ENCODE measurements around the gene DMRT2. TPM values are rescaled to one million over a fixed set of nuclear protein-coding genes. Genes with fewer than 3 reads are reported as not detected.

DMRT2 gene
- total and polyA plus RNA-seq, 2 of the 13 experiments (the other 11 are each of a cell fraction or from before 2014, with no cell fraction given), result not detected

DNA sequence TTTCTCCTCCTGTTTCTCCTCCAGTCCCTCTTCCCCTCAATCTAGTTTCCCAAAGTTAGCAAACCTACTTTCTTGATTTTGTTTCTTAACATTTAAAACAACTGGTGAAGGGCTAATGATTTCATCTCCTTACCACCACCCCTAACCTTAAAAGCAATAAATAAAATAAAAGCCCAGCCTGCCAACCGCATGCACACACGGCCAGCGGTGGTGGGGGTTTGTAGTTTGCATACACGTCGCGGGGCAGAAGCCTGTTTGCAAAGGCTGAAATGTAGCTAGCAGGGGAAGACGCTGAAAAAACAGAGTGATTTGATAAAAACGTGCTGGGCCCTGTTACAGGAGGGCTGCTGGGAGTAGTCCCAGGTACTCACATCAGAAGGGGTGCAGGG, 1.9 kb upstream of the DMRT2 start:
- no peak for FAIRE-seq
- no TSS peak for BruUV-seq (replicated peaks)
- Histone ChIP-seq H3K4me2 (ENCODE audit: low read depth, low read length) (peak overlapping the region; percentile 30; the same call in 1 of the 2 replicates), H2AFZ (ENCODE audit: low read length) (no peak overlapping the region), H3K4me1 (ENCODE audit: insufficient read depth, low read length) (no peaks in the 10 kb centered on the region), H3K79me2 (ENCODE audit: insufficient read depth, low read length) (no peaks in the 10 kb centered on the region), H4K20me1 (ENCODE audit: insufficient read depth, low read length) (no peaks in the 10 kb centered on the region), H3K4me3 (replicated peaks in 1 of 3; ENCODE audit: insufficient read depth in 1 of 3, low read depth in 2 of 3, low read length in 3 of 3) (no peak overlapping the region), H3K27me3 (ENCODE audit: control insufficient read depth in 1 of 2, insufficient read depth in 2 of 2, low read length in 2 of 2) (peaks cover 0 to 18% of the 10 kb centered on the region in 2 experiments; a peak in 2 of 5 replicates), H3K27ac (ENCODE audit: extremely low read length, insufficient read depth, low read length) (no peak overlapping the region), H3K36me3 (replicated peaks in 1 of 2; ENCODE audit: control insufficient read depth in 1 of 2, insufficient read depth in 2 of 2, low read length in 2 of 2) (no peaks in the 10 kb centered on the region), H3K9ac (ENCODE audit: insufficient read depth, low read depth, low read length) (no peak overlapping the region), H3K9me3 (ENCODE audit: low read length) (no peaks in the 10 kb centered on the region)
- DNase-seq (ENCODE audit: low spot score), result no peak
- no peak for ATAC-seq
- 60% methylated on average over 8 of the region's 8 CpGs for WGBS (ENCODE audit: low lambda C conversion rate)
- intact Hi-C loops (cut with micrococcal nuclease; ENCODE audit: unreplicated experiment), result no loop called here
- ChIA-PET POLR2A (no interaction called here), CTCF (ENCODE audit: low intra/inter-chr PET ratio, low total read pairs) (no interaction called here)
- in situ Hi-C loops (cut with HindIII; ENCODE audit: extremely low pct_ligation_motif_present, low pct_unique_long_range_greater_than_20kb), result no loop called here
- no peak for TF ChIP-seq E2F2 (CRISPR knock-in tag; IDR thresholded peaks at IDR 0.05; ENCODE audit: borderline replicate concordance)
- TF ChIP-seq TMF1 (CRISPR knock-in tag; IDR thresholded peaks at IDR 0.05; ENCODE audit: low read depth), result no peak
- TF ChIP-seq, protein P1, sequence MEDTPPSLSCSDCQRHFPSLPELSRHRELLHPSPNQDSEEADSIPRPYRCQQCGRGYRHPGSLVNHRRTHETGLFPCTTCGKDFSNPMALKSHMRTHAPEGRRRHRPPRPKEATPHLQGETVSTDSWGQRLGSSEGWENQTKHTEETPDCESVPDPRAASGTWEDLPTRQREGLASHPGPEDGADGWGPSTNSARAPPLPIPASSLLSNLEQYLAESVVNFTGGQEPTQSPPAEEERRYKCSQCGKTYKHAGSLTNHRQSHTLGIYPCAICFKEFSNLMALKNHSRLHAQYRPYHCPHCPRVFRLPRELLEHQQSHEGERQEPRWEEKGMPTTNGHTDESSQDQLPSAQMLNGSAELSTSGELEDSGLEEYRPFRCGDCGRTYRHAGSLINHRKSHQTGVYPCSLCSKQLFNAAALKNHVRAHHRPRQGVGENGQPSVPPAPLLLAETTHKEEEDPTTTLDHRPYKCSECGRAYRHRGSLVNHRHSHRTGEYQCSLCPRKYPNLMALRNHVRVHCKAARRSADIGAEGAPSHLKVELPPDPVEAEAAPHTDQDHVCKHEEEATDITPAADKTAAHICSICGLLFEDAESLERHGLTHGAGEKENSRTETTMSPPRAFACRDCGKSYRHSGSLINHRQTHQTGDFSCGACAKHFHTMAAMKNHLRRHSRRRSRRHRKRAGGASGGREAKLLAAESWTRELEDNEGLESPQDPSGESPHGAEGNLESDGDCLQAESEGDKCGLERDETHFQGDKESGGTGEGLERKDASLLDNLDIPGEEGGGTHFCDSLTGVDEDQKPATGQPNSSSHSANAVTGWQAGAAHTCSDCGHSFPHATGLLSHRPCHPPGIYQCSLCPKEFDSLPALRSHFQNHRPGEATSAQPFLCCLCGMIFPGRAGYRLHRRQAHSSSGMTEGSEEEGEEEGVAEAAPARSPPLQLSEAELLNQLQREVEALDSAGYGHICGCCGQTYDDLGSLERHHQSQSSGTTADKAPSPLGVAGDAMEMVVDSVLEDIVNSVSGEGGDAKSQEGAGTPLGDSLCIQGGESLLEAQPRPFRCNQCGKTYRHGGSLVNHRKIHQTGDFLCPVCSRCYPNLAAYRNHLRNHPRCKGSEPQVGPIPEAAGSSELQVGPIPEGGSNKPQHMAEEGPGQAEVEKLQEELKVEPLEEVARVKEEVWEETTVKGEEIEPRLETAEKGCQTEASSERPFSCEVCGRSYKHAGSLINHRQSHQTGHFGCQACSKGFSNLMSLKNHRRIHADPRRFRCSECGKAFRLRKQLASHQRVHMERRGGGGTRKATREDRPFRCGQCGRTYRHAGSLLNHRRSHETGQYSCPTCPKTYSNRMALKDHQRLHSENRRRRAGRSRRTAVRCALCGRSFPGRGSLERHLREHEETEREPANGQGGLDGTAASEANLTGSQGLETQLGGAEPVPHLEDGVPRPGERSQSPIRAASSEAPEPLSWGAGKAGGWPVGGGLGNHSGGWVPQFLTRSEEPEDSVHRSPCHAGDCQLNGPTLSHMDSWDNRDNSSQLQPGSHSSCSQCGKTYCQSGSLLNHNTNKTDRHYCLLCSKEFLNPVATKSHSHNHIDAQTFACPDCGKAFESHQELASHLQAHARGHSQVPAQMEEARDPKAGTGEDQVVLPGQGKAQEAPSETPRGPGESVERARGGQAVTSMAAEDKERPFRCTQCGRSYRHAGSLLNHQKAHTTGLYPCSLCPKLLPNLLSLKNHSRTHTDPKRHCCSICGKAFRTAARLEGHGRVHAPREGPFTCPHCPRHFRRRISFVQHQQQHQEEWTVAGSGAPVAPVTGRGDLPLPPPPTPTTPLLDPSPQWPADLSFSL (CRISPR knock-in tag; IDR thresholded peaks at IDR 0.05), result no peak
- no peak for TF ChIP-seq MTA3 (CRISPR knock-in tag; IDR thresholded peaks at IDR 0.05)
- no peak for TF ChIP-seq NFE2L2 (IDR thresholded peaks at IDR 0.05; ENCODE audit: low read length)
- TF ChIP-seq, protein P2, sequence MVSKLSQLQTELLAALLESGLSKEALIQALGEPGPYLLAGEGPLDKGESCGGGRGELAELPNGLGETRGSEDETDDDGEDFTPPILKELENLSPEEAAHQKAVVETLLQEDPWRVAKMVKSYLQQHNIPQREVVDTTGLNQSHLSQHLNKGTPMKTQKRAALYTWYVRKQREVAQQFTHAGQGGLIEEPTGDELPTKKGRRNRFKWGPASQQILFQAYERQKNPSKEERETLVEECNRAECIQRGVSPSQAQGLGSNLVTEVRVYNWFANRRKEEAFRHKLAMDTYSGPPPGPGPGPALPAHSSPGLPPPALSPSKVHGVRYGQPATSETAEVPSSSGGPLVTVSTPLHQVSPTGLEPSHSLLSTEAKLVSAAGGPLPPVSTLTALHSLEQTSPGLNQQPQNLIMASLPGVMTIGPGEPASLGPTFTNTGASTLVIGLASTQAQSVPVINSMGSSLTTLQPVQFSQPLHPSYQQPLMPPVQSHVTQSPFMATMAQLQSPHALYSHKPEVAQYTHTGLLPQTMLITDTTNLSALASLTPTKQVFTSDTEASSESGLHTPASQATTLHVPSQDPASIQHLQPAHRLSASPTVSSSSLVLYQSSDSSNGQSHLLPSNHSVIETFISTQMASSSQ (IDR thresholded peaks at IDR 0.05; ENCODE audit: low read depth), result no peak
- TF ChIP-seq, protein P2 (CRISPR knock-in tag; IDR thresholded peaks at IDR 0.05; ENCODE audit: borderline replicate concordance), result no peak
- TF ChIP-seq, protein P3, sequence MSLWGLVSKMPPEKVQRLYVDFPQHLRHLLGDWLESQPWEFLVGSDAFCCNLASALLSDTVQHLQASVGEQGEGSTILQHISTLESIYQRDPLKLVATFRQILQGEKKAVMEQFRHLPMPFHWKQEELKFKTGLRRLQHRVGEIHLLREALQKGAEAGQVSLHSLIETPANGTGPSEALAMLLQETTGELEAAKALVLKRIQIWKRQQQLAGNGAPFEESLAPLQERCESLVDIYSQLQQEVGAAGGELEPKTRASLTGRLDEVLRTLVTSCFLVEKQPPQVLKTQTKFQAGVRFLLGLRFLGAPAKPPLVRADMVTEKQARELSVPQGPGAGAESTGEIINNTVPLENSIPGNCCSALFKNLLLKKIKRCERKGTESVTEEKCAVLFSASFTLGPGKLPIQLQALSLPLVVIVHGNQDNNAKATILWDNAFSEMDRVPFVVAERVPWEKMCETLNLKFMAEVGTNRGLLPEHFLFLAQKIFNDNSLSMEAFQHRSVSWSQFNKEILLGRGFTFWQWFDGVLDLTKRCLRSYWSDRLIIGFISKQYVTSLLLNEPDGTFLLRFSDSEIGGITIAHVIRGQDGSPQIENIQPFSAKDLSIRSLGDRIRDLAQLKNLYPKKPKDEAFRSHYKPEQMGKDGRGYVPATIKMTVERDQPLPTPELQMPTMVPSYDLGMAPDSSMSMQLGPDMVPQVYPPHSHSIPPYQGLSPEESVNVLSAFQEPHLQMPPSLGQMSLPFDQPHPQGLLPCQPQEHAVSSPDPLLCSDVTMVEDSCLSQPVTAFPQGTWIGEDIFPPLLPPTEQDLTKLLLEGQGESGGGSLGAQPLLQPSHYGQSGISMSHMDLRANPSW (CRISPR knock-in tag; IDR thresholded peaks at IDR 0.05; ENCODE audit: borderline replicate concordance), result no peak
- no peak for TF ChIP-seq RBM39 (IDR thresholded peaks at IDR 0.05; ENCODE audit: low read depth, low read length, poor library complexity, severe bottlenecking)

Data from HepG2 (cell line).